Measurements from ENCODE around the gene SRGAP2C. TPM values are rescaled to one million over a fixed set of nuclear protein-coding genes. Genes with fewer than 3 reads are reported as not detected.
A peak's percentile ranks its signal among the peaks of the same experiment; 100 is the strongest.
"Not testable (repeated sequence)": the region's sequence is repeated elsewhere in the genome, so short reads cannot be mapped to it uniquely, and the experiment has no call there.

The SRGAP2C gene
- total RNA-seq, 2 experiments from 2014 or later = 10.9 to 11.3 TPM

GRCh38 chr1:121356819-121357218, 172.0 kb downstream of the SRGAP2C start:
- H3K9me3 ChIP-seq (ENCODE audit: control insufficient read depth in 1 of 2, insufficient read depth in 1 of 2, low read length in 2 of 2); H3K36me3 ChIP-seq (ENCODE audit: insufficient read depth, low read length); H3K27ac Mint-ChIP-seq; H3K27me3 Mint-ChIP-seq; H3K4me1 Mint-ChIP-seq (ENCODE audit: low read depth); DNase-seq; POLR2A ChIA-PET; H3K4me3 Mint-ChIP-seq; H3K9me3 Mint-ChIP-seq; CTCF ChIA-PET; H3K4me1 ChIP-seq (ENCODE audit: insufficient read depth, low read length); intact Hi-C loops (cut with DNase I, micrococcal nuclease); H3K4me3 ChIP-seq (ENCODE audit: low read length); H3K27me3 ChIP-seq (ENCODE audit: control insufficient read depth in 1 of 2, insufficient read depth in 2 of 2, low read length in 2 of 2); H3K27ac ChIP-seq (ENCODE audit: low read depth in 1 of 2, low read length in 2 of 2); ATAC-seq (ENCODE audit: poor library complexity); H3K36me3 Mint-ChIP-seq (ENCODE audit: low read depth): not testable (repeated sequence)

GRCh38 chr1:121360531-121360930, 175.8 kb downstream of the SRGAP2C start:
- intact Hi-C loops (cut with DNase I, micrococcal nuclease); H3K27ac ChIP-seq (ENCODE audit: low read depth in 1 of 2, low read length in 2 of 2); H3K9me3 ChIP-seq (ENCODE audit: control insufficient read depth in 1 of 2, insufficient read depth in 1 of 2, low read length in 2 of 2); H3K4me1 Mint-ChIP-seq (ENCODE audit: low read depth); DNase-seq; H3K27me3 Mint-ChIP-seq; H3K4me3 ChIP-seq (ENCODE audit: low read length); POLR2A ChIA-PET; H3K4me1 ChIP-seq (ENCODE audit: insufficient read depth, low read length); H3K36me3 Mint-ChIP-seq (ENCODE audit: low read depth); H3K27me3 ChIP-seq (ENCODE audit: control insufficient read depth in 1 of 2, insufficient read depth in 2 of 2, low read length in 2 of 2); H3K36me3 ChIP-seq (ENCODE audit: insufficient read depth, low read length); H3K27ac Mint-ChIP-seq; H3K4me3 Mint-ChIP-seq; H3K9me3 Mint-ChIP-seq; CTCF ChIA-PET; ATAC-seq (ENCODE audit: poor library complexity): not testable (repeated sequence)

- H3K4me1 Mint-ChIP-seq (ENCODE audit: low read depth); H3K36me3 Mint-ChIP-seq (ENCODE audit: low read depth); H3K4me3 ChIP-seq (ENCODE audit: low read length); H3K27me3 ChIP-seq (ENCODE audit: control insufficient read depth in 1 of 2, insufficient read depth in 2 of 2, low read length in 2 of 2); POLR2A ChIA-PET; H3K9me3 ChIP-seq (ENCODE audit: control insufficient read depth in 1 of 2, insufficient read depth in 1 of 2, low read length in 2 of 2); H3K36me3 ChIP-seq (ENCODE audit: insufficient read depth, low read length); H3K27ac Mint-ChIP-seq; CTCF ChIA-PET; H3K9me3 Mint-ChIP-seq; H3K4me1 ChIP-seq (ENCODE audit: insufficient read depth, low read length); H3K27ac ChIP-seq (ENCODE audit: low read depth in 1 of 2, low read length in 2 of 2); H3K27me3 Mint-ChIP-seq; H3K4me3 Mint-ChIP-seq; ATAC-seq (ENCODE audit: poor library complexity); DNase-seq; intact Hi-C loops (cut with DNase I, micrococcal nuclease): not testable (repeated sequence)
These were observed 176.9 kb downstream of the SRGAP2C start for GRCh38 chr1:121361451-121362233.

GRCh38 chr1:121362234-121362883, 177.6 kb downstream of the SRGAP2C start:
- H3K9me3 Mint-ChIP-seq; intact Hi-C loops (cut with DNase I, micrococcal nuclease); ATAC-seq (ENCODE audit: poor library complexity); H3K4me1 ChIP-seq (ENCODE audit: insufficient read depth, low read length); H3K27ac ChIP-seq (ENCODE audit: low read depth in 1 of 2, low read length in 2 of 2); H3K27me3 ChIP-seq (ENCODE audit: control insufficient read depth in 1 of 2, insufficient read depth in 2 of 2, low read length in 2 of 2); CTCF ChIA-PET; H3K36me3 ChIP-seq (ENCODE audit: insufficient read depth, low read length); H3K4me3 Mint-ChIP-seq; H3K27ac Mint-ChIP-seq; H3K36me3 Mint-ChIP-seq (ENCODE audit: low read depth); H3K4me3 ChIP-seq (ENCODE audit: low read length); H3K4me1 Mint-ChIP-seq (ENCODE audit: low read depth); POLR2A ChIA-PET; H3K9me3 ChIP-seq (ENCODE audit: control insufficient read depth in 1 of 2, insufficient read depth in 1 of 2, low read length in 2 of 2); H3K27me3 Mint-ChIP-seq: not testable (repeated sequence)
- peak in 1 of 14 experiments; percentile 10 for DNase-seq

GRCh38 chr1:121365316-121365715, 180.5 kb downstream of the SRGAP2C start:
- H3K36me3 Mint-ChIP-seq (ENCODE audit: low read depth); H3K36me3 ChIP-seq (ENCODE audit: insufficient read depth, low read length); H3K27ac Mint-ChIP-seq; CTCF ChIA-PET; H3K9me3 Mint-ChIP-seq; ATAC-seq (ENCODE audit: poor library complexity); H3K27me3 ChIP-seq (ENCODE audit: control insufficient read depth in 1 of 2, insufficient read depth in 2 of 2, low read length in 2 of 2); H3K27ac ChIP-seq (ENCODE audit: low read depth in 1 of 2, low read length in 2 of 2); DNase-seq; POLR2A ChIA-PET; H3K9me3 ChIP-seq (ENCODE audit: control insufficient read depth in 1 of 2, insufficient read depth in 1 of 2, low read length in 2 of 2); H3K4me3 Mint-ChIP-seq; H3K4me1 ChIP-seq (ENCODE audit: insufficient read depth, low read length); H3K4me1 Mint-ChIP-seq (ENCODE audit: low read depth); H3K27me3 Mint-ChIP-seq; intact Hi-C loops (cut with DNase I, micrococcal nuclease); H3K4me3 ChIP-seq (ENCODE audit: low read length): not testable (repeated sequence)

GRCh38 chr1:121365723-121366122, 180.9 kb downstream of the SRGAP2C start:
- ATAC-seq (ENCODE audit: poor library complexity) (peak; percentile 98), DNase-seq (peak in 11 of 14 experiments; percentile 1 to 73 (median 13))
- H3K9me3 Mint-ChIP-seq; H3K27me3 Mint-ChIP-seq; H3K27ac Mint-ChIP-seq; H3K9me3 ChIP-seq (ENCODE audit: control insufficient read depth in 1 of 2, insufficient read depth in 1 of 2, low read length in 2 of 2); H3K27me3 ChIP-seq (ENCODE audit: control insufficient read depth in 1 of 2, insufficient read depth in 2 of 2, low read length in 2 of 2); POLR2A ChIA-PET; intact Hi-C loops (cut with DNase I, micrococcal nuclease); H3K4me1 ChIP-seq (ENCODE audit: insufficient read depth, low read length); H3K36me3 ChIP-seq (ENCODE audit: insufficient read depth, low read length); H3K36me3 Mint-ChIP-seq (ENCODE audit: low read depth); H3K27ac ChIP-seq (ENCODE audit: low read depth in 1 of 2, low read length in 2 of 2); H3K4me3 Mint-ChIP-seq; H3K4me3 ChIP-seq (ENCODE audit: low read length); CTCF ChIA-PET; H3K4me1 Mint-ChIP-seq (ENCODE audit: low read depth): not testable (repeated sequence)

- H3K36me3 ChIP-seq (ENCODE audit: insufficient read depth, low read length); H3K27me3 ChIP-seq (ENCODE audit: control insufficient read depth in 1 of 2, insufficient read depth in 2 of 2, low read length in 2 of 2); H3K4me1 Mint-ChIP-seq (ENCODE audit: low read depth); H3K4me1 ChIP-seq (ENCODE audit: insufficient read depth, low read length); H3K27ac Mint-ChIP-seq; H3K9me3 ChIP-seq (ENCODE audit: control insufficient read depth in 1 of 2, insufficient read depth in 1 of 2, low read length in 2 of 2); POLR2A ChIA-PET; H3K9me3 Mint-ChIP-seq; H3K4me3 Mint-ChIP-seq; intact Hi-C loops (cut with DNase I, micrococcal nuclease); H3K4me3 ChIP-seq (ENCODE audit: low read length); H3K36me3 Mint-ChIP-seq (ENCODE audit: low read depth); CTCF ChIA-PET; H3K27me3 Mint-ChIP-seq; DNase-seq; H3K27ac ChIP-seq (ENCODE audit: low read depth in 1 of 2, low read length in 2 of 2): not testable (repeated sequence)
- peak; percentile 13 for ATAC-seq (ENCODE audit: poor library complexity)
These were observed 181.4 kb downstream of the SRGAP2C start for GRCh38 chr1:121366171-121366570.

Measured in CD4-positive, alpha-beta T cell (primary cell).